Liver (tissue), 9 donors: Measurements from ENCODE around the gene NRSN2. TPM values are rescaled to one million over a fixed set of nuclear protein-coding genes. Genes with fewer than 3 reads are reported as not detected.

Experiments used
- DNase-seq: peaks from one replicate; pipeline ENCODE4 v3.0.0-alpha.2; 2017; ENCODE audit warnings: low spot score
- H3K27ac ChIP-seq, 2 donors: one replicate each; pipeline ENCODE4 v1.7.0; 2013; ENCODE audit warnings: inconsistent platforms in 2 of 2, low read length in 2 of 2, control low read depth in 1 of 2, low read depth in 1 of 2, mild to moderate bottlenecking in 1 of 2
- H3K27me3 ChIP-seq, 4 donors: one replicate each; pipeline versions ENCODE4 v1.6.1 to v1.7.0; 2013; ENCODE audit warnings: low read length in 3 of 4, inconsistent platforms in 1 of 4, mild to moderate bottlenecking in 1 of 4, moderate library complexity in 1 of 4; ENCODE audit not compliant: control insufficient read depth in 4 of 4, insufficient read depth in 4 of 4
- H3K36me3 ChIP-seq, 4 donors: one replicate each; pipeline versions ENCODE4 v1.6.1 to v1.7.0; 2013; ENCODE audit warnings: low read length in 3 of 4, mild to moderate bottlenecking in 3 of 4, low read depth in 1 of 4, moderate library complexity in 1 of 4; ENCODE audit not compliant: control insufficient read depth in 4 of 4, insufficient read depth in 3 of 4
- H3K4me1 ChIP-seq, 4 donors: one replicate each; pipeline versions ENCODE4 v1.6.1 to v1.7.0; 2013; ENCODE audit warnings: low read length in 3 of 4, mild to moderate bottlenecking in 3 of 4, moderate library complexity in 1 of 4; ENCODE audit not compliant: control insufficient read depth in 4 of 4, insufficient read depth in 4 of 4
- H3K4me3 ChIP-seq, 3 donors: one replicate each; pipeline versions ENCODE4 v1.6.1 to v1.7.0; 2013; ENCODE audit warnings: low read length in 3 of 3, control low read depth in 1 of 3, low read depth in 1 of 3, mild to moderate bottlenecking in 1 of 3
- H3K9ac ChIP-seq, 2 donors: one replicate each; pipeline ENCODE4 v1.7.0; 2013; ENCODE audit warnings: low read length in 2 of 2, mild to moderate bottlenecking in 2 of 2, moderate library complexity in 2 of 2, control low read depth in 1 of 2, low read depth in 1 of 2
- H3K9me3 ChIP-seq, 4 donors: one replicate each; pipeline versions ENCODE4 v1.6.1 to v1.7.0; 2013; ENCODE audit warnings: low read length in 3 of 4; ENCODE audit not compliant: control insufficient read depth in 4 of 4
- ATF3 ChIP-seq: IDR thresholded peaks from 2 replicates; pipeline ENCODE4 v1.6.1; 2016; ENCODE audit warnings: antibody characterized with exemption
- CTCF ChIP-seq: fragments of 150-350 bp; IDR thresholded peaks from 2 replicates; pipeline ENCODE4 v1.5.1; 2017; ENCODE audit warnings: improper control_type of control experiment, low read depth, low read length; ENCODE audit not compliant: missing input control
- EGR1 ChIP-seq, 2 donors: IDR thresholded peaks; 2 replicates each; pipeline ENCODE4 v1.6.1; 2016 to 2018; ENCODE audit warnings: antibody characterized with exemption in 2 of 2, low read depth in 2 of 2
- FOXA1 ChIP-seq: IDR thresholded peaks from 2 replicates; pipeline ENCODE4 v1.6.1; 2016; ENCODE audit warnings: antibody characterized with exemption
- FOXA2 ChIP-seq: IDR thresholded peaks from 2 replicates; pipeline ENCODE4 v1.6.1; 2016; ENCODE audit warnings: antibody characterized with exemption
- GABPA ChIP-seq, 2 donors: IDR thresholded peaks in 1 of 2; conservative IDR thresholded peaks in 1 of 2; 2 replicates each; pipeline ENCODE4 v1.6.1; 2016; ENCODE audit warnings: antibody characterized with exemption in 2 of 2, mild to moderate bottlenecking in 1 of 2, moderate library complexity in 1 of 2
- HNF4A ChIP-seq, 2 donors: conservative IDR thresholded peaks; 2 replicates each; pipeline ENCODE4 v1.6.1; 2016; ENCODE audit warnings: antibody characterized with exemption in 2 of 2, mild to moderate bottlenecking in 2 of 2
- HNF4G ChIP-seq: IDR thresholded peaks from 2 replicates; pipeline ENCODE4 v1.6.1; 2016; ENCODE audit warnings: antibody characterized with exemption
- JUND ChIP-seq, 2 donors: IDR thresholded peaks; 2 replicates each; pipeline ENCODE4 v1.6.1; 2016; ENCODE audit warnings: antibody characterized with exemption in 2 of 2
- MAX ChIP-seq: IDR thresholded peaks from 2 replicates; pipeline ENCODE4 v1.6.1; 2016; ENCODE audit warnings: antibody characterized with exemption
- NR2F2 ChIP-seq: IDR thresholded peaks from 2 replicates; pipeline ENCODE4 v1.6.1; 2016; ENCODE audit warnings: antibody characterized with exemption
- RAD21 ChIP-seq, 2 donors: IDR thresholded peaks; 2 replicates each; pipeline ENCODE4 v1.6.1; 2016; ENCODE audit warnings: antibody characterized with exemption in 2 of 2, mild to moderate bottlenecking in 2 of 2
- REST ChIP-seq: IDR thresholded peaks from 2 replicates; pipeline ENCODE4 v1.6.1; 2016; ENCODE audit warnings: antibody characterized with exemption, mild to moderate bottlenecking
- RXRA ChIP-seq, 2 donors: IDR thresholded peaks; 2 replicates each; pipeline ENCODE4 v1.6.1; 2017 to 2018; ENCODE audit warnings: antibody characterized with exemption in 2 of 2, mild to moderate bottlenecking in 1 of 2
- SP1 ChIP-seq: IDR thresholded peaks from 2 replicates; pipeline ENCODE4 v1.6.1; 2018; ENCODE audit warnings: antibody characterized with exemption, mild to moderate bottlenecking
- TAF1 ChIP-seq: conservative IDR thresholded peaks from 2 replicates; pipeline ENCODE4 v1.6.1; 2016; ENCODE audit warnings: antibody characterized with exemption, mild to moderate bottlenecking
- YY1 ChIP-seq: IDR thresholded peaks from 2 replicates; pipeline ENCODE4 v1.6.1; 2016; ENCODE audit warnings: antibody characterized with exemption, mild to moderate bottlenecking
- ZBTB33 ChIP-seq: IDR thresholded peaks from 2 replicates; pipeline ENCODE4 v1.6.1; 2016; ENCODE audit warnings: antibody characterized with exemption
- WGBS: extraction: QIAGEN DNeasy Blood & Tissue Kit; methylation state at CpG from one replicate; pipeline ENCODE4 v1.1.7; 2013; 5-methylcytosine and 5-hydroxymethylcytosine counted together
- polyA plus RNA-seq, 2 donors: library from polyadenylated mRNA; stranded (reverse) in 1 of 2; unstranded in 1 of 2; fragments of 200-250 nt in 1 of 2; fragments of >200 nt in 1 of 2; fragmentation: Nextera tagmentation in 1 of 2; extraction: Ambion mirVana in 1 of 2; gene quantifications; one replicate each; pipeline versions ENCODE4 v1.2.1 to v1.2.3, GENCODE V29; 2013 to 2015
- total RNA-seq, 2 donors: library from RNA; depleted of rRNA; stranded (reverse); fragments of >200 nt; gene quantifications; one replicate each; pipeline ENCODE4 v1.2.3, GENCODE V29; 2014
- donor health status: healthy.
- donor health status: healthy.
- donor health status: healthy.
- donor health status: healthy.
- donor health status: healthy.

NRSN2 gene
- total and polyA plus RNA-seq, 4 donors = 1.9 to 12.0 (median 4.7) TPM

GRCh38 chr20:403582-403957 lies 56.7 kb downstream of the NRSN2 start:
- Histone ChIP-seq H3K36me3 (no peaks in the 10 kb centered on the region), H3K9me3 (no peaks in the 10 kb centered on the region), H3K9ac (no peak overlapping the region), H3K27ac (peak overlapping the region in 1 of 2 donors; percentile 92), H3K4me1 (peaks cover 4 to 16% (median 7%) of the 10 kb centered on the region in 4 donors), H3K4me3 (no peak overlapping the region), H3K27me3 (no peaks in the 10 kb centered on the region)
- no peak for TF ChIP-seq YY1
- TF ChIP-seq REST = no peak
- TF ChIP-seq JUND (IDR thresholded peaks at IDR 0.05) = no peak
- TF ChIP-seq FOXA2 = no peak
- TF ChIP-seq SP1 = no peak
- no peak for TF ChIP-seq FOXA1
- no peak for TF ChIP-seq GABPA (IDR thresholded peaks at IDR 0.05 in 1 of 2, conservative IDR thresholded peaks at IDR 0.05 in 1 of 2)
- no peak for TF ChIP-seq EGR1 (IDR thresholded peaks at IDR 0.05; ENCODE audit: low read depth in 2 of 2)
- TF ChIP-seq ZBTB33 = no peak
- no peak for TF ChIP-seq RXRA (IDR thresholded peaks at IDR 0.05)
- no peak for TF ChIP-seq HNF4G
- TF ChIP-seq HNF4A (conservative IDR thresholded peaks at IDR 0.05) = no peak
- TF ChIP-seq MAX = no peak
- no peak for TF ChIP-seq TAF1
- no peak for TF ChIP-seq CTCF
- TF ChIP-seq NR2F2 = no peak
- no peak for TF ChIP-seq ATF3
- TF ChIP-seq RAD21 (IDR thresholded peaks at IDR 0.05) = no peak
- 96% methylated on average over 3 of the region's 3 CpGs for WGBS
- no peak for DNase-seq
